ENCODE data around the gene BTNL9.

Gene BTNL9

DNA sequence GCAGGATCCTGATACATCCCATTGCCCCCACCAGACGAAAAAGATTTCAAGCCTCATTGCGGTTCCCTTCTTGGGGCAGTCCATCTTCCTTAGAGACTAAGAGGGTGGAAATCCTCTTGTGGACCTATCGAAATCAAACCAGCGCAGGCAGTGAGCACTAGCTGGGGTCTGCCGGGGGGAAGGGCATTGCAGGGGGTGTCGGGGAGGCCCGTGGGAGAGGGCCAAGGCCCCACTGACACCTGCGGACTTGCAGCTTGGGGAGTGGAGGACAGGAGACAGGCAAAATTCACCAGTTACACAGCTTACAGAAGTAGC, 522 bp downstream of the BTNL9 start:
- TF ChIP-seq, protein P1, sequence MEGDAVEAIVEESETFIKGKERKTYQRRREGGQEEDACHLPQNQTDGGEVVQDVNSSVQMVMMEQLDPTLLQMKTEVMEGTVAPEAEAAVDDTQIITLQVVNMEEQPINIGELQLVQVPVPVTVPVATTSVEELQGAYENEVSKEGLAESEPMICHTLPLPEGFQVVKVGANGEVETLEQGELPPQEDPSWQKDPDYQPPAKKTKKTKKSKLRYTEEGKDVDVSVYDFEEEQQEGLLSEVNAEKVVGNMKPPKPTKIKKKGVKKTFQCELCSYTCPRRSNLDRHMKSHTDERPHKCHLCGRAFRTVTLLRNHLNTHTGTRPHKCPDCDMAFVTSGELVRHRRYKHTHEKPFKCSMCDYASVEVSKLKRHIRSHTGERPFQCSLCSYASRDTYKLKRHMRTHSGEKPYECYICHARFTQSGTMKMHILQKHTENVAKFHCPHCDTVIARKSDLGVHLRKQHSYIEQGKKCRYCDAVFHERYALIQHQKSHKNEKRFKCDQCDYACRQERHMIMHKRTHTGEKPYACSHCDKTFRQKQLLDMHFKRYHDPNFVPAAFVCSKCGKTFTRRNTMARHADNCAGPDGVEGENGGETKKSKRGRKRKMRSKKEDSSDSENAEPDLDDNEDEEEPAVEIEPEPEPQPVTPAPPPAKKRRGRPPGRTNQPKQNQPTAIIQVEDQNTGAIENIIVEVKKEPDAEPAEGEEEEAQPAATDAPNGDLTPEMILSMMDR (IDR thresholded peaks at IDR 0.05), result no peak

DNA sequence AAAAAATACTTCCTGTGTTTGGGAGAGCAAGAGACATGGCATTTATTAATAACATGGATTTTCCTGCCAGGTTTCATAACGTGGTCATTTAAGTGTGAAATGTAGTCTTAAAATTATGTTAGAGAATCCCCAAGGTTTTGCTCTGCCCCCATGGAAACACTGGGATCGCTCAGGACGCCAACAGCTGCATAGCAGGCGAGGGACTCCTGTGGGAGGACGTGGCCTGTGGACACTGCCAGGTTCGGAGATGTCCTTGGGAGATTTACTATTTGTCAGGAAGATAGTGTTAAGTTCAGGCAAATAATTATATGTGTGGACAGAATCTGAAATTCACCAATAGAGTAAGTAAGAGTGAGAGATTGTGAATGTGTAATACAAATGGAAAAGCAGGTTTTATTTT, 977 bp downstream of the BTNL9 start:
- TF ChIP-seq, protein P1 (IDR thresholded peaks at IDR 0.05), result no peak

DNA sequence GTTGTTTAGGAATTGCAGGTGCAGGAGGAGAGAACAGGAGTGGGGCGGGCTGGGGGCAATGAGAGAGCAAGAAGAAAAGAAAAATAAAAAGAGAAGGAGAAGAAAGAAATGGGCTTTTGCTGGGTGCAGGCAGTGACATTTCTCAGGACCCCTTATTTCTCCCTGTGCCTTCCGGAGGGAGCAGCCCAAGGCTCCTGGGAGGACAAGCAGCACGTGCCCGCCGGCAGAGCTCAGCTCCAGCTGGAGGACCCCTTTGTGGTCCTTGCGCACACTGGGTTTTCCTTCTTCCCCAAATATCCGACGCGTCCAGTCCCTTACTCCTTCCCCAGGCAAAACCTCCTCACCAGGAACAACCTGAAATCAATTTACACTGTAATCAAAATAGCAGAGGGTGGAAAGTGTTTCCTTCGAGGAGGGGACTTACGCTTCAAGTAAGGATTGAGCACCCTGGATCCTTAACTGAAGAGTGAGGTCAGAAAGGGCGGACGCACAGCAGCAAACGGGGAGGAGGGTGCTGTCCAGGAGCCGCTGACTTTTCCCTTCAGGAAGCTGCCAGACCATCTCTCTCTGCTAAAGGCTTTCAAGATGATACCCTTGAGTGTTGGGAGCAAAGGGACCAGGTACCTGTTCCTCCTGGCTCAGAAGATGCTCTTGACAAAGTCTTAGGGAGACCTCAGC, 2.1 kb downstream of the BTNL9 start:
- TF ChIP-seq, protein P1 (IDR thresholded peaks at IDR 0.05), result no peak

DNA sequence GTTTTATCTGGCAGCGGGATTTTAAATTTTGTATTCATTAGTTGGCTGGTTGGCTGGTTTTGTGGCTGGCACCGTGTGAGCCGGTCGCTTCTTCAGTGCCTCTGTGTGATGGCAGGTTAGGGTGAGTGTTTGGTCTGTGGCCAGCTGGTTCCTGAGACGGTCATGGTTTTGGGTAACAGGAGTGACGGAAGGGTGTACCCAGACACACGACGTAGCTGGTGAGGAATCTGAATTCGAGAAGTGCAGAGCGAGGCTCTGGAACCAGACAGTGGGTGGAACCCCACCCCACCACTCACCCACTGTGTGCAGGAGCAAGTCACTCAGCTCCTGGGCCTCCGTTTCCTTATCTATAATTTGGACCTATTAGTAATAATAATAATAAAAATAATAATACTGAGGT, 2.7 kb downstream of the BTNL9 start:
- TF ChIP-seq, protein P1 (IDR thresholded peaks at IDR 0.05), result no peak

DNA sequence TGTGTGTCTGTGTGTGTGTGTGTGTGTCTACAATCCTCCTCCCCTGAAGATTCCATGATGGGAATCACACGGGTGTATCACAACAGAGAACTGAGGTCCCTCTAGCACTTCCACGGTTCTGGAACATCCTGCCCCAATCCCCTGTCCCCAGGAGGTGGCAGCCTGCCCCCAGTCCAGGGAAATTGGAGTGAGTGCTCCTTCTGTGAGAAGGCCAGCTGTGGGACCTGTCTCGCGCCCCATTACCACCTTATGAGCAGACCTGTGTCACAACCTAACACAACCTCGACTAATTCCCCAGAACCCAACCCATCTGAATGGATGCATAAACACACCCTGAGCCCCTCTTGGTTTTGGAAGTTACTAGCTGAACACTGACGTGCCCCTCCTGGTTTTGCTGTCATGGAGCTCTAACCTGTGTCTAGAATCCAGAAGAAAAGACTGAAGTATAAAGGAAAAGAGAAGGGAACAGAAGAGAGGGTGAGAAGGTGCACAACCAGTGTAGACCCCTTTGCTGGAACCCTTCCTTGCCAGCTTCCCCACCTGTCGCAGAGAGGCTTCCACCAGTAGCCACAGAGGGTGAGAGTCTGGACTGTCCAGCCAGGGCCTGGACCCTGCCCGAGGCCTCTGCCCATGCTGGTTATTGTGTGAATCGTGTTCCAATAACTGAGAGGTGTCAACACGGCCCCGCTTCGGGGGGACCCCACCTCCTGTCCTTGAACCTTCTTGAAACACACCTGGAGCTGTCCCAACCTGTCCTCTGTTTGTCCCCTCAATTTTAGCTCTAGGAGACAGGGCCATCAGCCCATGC, 3.4 kb downstream of the BTNL9 start:
- TF ChIP-seq, protein P1 (IDR thresholded peaks at IDR 0.05), result no peak

DNA sequence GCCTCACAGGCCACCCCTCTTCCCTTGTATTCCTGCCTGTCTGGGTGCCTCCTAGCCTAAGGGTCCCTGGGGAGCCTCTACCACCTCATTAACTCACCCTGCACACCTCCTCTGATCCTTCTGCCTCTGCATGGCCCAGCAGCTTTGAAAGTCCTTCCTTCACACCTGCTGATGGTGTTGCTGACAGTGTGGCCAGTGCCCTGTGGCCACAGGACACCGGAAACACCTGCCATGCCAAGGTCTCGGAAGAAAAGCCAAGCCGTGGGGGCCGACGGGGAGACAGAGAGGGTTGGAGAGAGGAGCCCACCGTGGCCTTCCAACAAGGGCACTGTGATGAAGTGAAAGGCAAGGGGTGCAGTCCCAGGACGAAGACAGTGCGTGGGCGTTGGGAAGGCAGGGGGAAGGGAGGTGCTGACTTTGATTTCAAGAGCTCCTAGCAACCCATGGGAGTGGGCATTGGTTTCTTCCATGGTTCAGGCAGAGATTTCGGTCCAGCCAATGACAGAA, 4.1 kb downstream of the BTNL9 start:
- TF ChIP-seq, protein P1 (IDR thresholded peaks at IDR 0.05), result no peak

DNA sequence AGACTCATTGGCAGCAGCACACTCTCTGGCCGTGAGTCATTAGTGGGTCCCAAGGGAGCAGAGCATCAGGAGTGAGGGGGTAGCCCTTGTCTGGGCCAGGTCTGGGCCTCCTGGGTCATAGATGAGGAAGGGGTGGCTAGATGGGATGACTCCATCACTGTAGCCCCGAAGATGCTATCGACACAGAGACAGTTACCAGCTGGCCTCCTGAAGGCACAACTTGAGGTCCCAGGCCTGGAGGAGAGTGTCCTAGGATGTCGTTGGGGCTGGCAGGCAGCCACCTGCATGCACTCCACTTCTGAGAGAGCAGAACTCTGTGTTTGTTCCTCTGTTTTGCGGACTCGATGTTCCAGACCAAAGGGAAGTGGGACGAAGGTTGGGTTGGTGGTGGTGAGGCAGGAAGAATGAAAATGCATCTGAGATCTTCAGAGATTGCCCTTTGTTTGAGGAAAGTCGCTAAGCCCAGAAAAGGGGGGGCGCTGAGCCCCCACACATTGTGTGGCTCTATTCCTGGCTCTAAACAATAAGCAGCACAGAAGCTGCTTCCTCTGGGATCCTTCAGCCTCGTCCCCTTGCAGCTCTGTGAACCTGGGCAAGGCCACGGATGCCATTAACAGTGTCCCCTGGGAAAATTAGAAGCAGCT, 4.7 kb downstream of the BTNL9 start:
- TF ChIP-seq, protein P1 (IDR thresholded peaks at IDR 0.05), result no peak
